ENCODE data around the gene CMSS1.

- TF ChIP-seq ZFX (IDR thresholded peaks at IDR 0.05) (no peak), CTCF (conservative IDR thresholded peaks at IDR 0.05) (no peak)
Observed at GRCh38 chr3:100002599-100003350, 185.1 kb downstream of the CMSS1 start.

All from C4-2B (cell line).